ENCODE results near the gene RPL12. TPM values are rescaled to one million over a fixed set of nuclear protein-coding genes. Genes with fewer than 3 reads are reported as not detected.

RPL12 gene
- total and polyA plus RNA-seq, 2 donors (not counting 1 experiment from before 2014, with no cell fraction given) = 1,334 to 3,459 TPM

DNA sequence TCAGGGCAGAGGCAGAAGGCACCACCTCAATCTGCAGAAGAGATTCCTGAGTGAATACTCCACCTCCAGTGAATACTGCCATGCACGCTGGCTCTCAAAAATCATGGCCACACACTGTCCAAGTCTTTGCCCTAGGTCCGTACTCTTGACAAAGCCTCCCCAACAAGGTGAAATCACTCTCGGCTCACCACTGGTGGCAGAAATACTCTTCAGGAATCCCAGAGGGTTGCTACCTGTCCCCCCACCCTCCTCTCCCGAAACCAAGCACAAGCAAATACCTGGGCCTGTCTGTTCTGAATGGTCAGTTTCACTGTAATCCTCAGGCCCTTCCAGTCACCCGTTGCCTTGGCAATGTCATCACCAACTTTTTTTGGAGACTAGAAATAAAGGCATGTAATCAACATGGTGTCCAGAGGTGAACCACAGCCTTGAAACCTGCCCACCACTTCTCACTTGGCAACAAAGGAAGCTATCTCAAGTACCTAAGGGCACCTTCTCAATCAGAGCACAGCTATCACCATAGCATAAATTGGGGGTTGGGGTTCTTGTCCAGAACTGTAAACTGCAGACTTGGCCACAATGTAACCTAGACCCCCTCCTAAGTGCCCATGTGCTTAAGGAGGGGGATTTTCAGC, 1.8 kb downstream of the RPL12 start:
- Histone ChIP-seq H3K79me2 (ENCODE audit: control insufficient read depth, insufficient read depth, low read length) (peaks cover 21% of the 10 kb centered on the region), H3K4me2 (replicated peaks; ENCODE audit: low read depth, low read length, poor library complexity, severe bottlenecking) (peak overlapping the region; percentile 95), H3K9ac (ENCODE audit: low read length) (peak overlapping the region; percentile 80), H3K27me3 (replicated peaks in 1 of 4; ENCODE audit: control extremely low read depth in 1 of 4, control insufficient read depth in 3 of 4, insufficient read depth in 4 of 4, low read length in 3 of 4) (no peaks in the 10 kb centered on the region), H3K4me1 (ENCODE audit: control insufficient read depth in 2 of 2, insufficient read depth in 2 of 2, low read length in 2 of 2) (peaks cover 22 to 33% of the 10 kb centered on the region in 2 donors), H3K36me3 (replicated peaks in 1 of 2; ENCODE audit: control extremely low read depth in 1 of 2, control insufficient read depth in 1 of 2, extremely low read depth in 1 of 2, insufficient read depth in 2 of 2, low read length in 1 of 2) (peaks cover 1 to 64% of the 10 kb centered on the region in 2 experiments), H2AFZ (ENCODE audit: insufficient read depth, low read depth, low read length, poor library complexity, severe bottlenecking) (no peak overlapping the region), H4K20me1 (ENCODE audit: control insufficient read depth, insufficient read depth, low read length, poor library complexity, severe bottlenecking) (peaks cover 44% of the 10 kb centered on the region), H3K27ac (ENCODE audit: low read length in 2 of 2) (peak overlapping the region in 1 of 2 donors; percentile 85), H3K9me3 (ENCODE audit: control extremely low read depth in 1 of 3, control insufficient read depth in 2 of 3, insufficient read depth in 1 of 3, low read length in 2 of 3) (peaks cover 0 to 3% (median 0%) of the 10 kb centered on the region in 3 donors), H3K4me3 (ENCODE audit: control extremely low read depth in 1 of 5, extremely low read depth in 1 of 5, insufficient read depth in 1 of 5, low read depth in 2 of 5, low read length in 4 of 5) (peak overlapping the region in 3 of 5 experiments; percentile 73 to 89 (median 82))
- no peak for DNase-seq
- H3K27me3 Mint-ChIP-seq = no peaks in the 10 kb centered on the region
- ATAC-seq (ENCODE audit: low read depth) = no peak
- intact Hi-C loops (cut with micrococcal nuclease) = no loop called here
- peak overlapping the region; percentile 98 for H3K27ac Mint-ChIP-seq
- POLR2A ChIA-PET = interaction anchor here (2.8 kb wide), 1 partner anchor 53 kb away, joined by 21 read pairs; the partner anchor contains the start of gene SLC2A8
- TF ChIP-seq, protein P1, sequence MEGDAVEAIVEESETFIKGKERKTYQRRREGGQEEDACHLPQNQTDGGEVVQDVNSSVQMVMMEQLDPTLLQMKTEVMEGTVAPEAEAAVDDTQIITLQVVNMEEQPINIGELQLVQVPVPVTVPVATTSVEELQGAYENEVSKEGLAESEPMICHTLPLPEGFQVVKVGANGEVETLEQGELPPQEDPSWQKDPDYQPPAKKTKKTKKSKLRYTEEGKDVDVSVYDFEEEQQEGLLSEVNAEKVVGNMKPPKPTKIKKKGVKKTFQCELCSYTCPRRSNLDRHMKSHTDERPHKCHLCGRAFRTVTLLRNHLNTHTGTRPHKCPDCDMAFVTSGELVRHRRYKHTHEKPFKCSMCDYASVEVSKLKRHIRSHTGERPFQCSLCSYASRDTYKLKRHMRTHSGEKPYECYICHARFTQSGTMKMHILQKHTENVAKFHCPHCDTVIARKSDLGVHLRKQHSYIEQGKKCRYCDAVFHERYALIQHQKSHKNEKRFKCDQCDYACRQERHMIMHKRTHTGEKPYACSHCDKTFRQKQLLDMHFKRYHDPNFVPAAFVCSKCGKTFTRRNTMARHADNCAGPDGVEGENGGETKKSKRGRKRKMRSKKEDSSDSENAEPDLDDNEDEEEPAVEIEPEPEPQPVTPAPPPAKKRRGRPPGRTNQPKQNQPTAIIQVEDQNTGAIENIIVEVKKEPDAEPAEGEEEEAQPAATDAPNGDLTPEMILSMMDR (IDR thresholded peaks at IDR 0.05) = no peak
- TF ChIP-seq EZH2 (IDR thresholded peaks at IDR 0.05; ENCODE audit: borderline replicate concordance, insufficient read depth, low read depth, low read length, poor library complexity, severe bottlenecking) = no peak
- H3K4me1 Mint-ChIP-seq = peaks cover 51% of the 10 kb centered on the region
- 71% methylated on average over 4 of the region's 5 CpGs for WGBS (ENCODE audit: insufficient coverage)
- peak overlapping the region; percentile 97 for H3K4me3 Mint-ChIP-seq
- H3K9me3 Mint-ChIP-seq (ENCODE audit: insufficient read depth) = no peaks in the 10 kb centered on the region
- CTCF ChIA-PET = interaction anchor here (1.2 kb wide), 1 partner anchor 25 kb away, joined by 3 read pairs; the partner anchor contains the start of gene ZNF79
